Ovary (tissue), 10 donors: ENCODE data around the gene CD300C. TPM values are rescaled to one million over a fixed set of nuclear protein-coding genes. Genes with fewer than 3 reads are reported as not detected.

ENCODE experiments used
- DNase-seq, 5 donors: peaks; one replicate each; pipeline ENCODE4 v3.0.0-alpha.2; 2019 to 2020
- H3K27ac ChIP-seq, 2 donors: fragments of 200-600 bp; one replicate each; pipeline versions ENCODE4 v1.5.1 to v1.8.0; 2019 to 2022
- H3K27me3 ChIP-seq: fragments of 200-600 bp; one replicate; pipeline ENCODE4 v1.8.0; 2022
- H3K36me3 ChIP-seq: fragments of 200-600 bp; sonication (generic); one replicate; pipeline ENCODE4 v1.5.1; 2019
- H3K4me1 ChIP-seq: one replicate; pipeline ENCODE4 v1.8.1; 2013; ENCODE audit warnings: mild to moderate bottlenecking, moderate library complexity; ENCODE audit not compliant: insufficient read depth
- H3K4me3 ChIP-seq: fragments of 200-600 bp; sonication (generic); one replicate; pipeline ENCODE4 v1.5.1; 2017
- H3K9me3 ChIP-seq, 2 donors: fragments of 200-600 bp in 1 of 2; sonication (generic) in 1 of 2; one replicate each; pipeline versions ENCODE4 v1.5.1 to v1.8.1; 2013 to 2019; ENCODE audit warnings: mild to moderate bottlenecking in 1 of 2, moderate library complexity in 1 of 2
- CTCF ChIP-seq, 3 donors: fragments of 450-650 bp in 2 of 3; fragments of 200-600 bp in 1 of 3; IDR thresholded peaks; one replicate each; pipeline versions ENCODE4 v1.5.1 to v1.8.0; 2016 to 2022; ENCODE audit warnings: antibody characterized with exemption in 3 of 3, mild to moderate bottlenecking in 1 of 3
- EP300 ChIP-seq: sonication (generic); formaldehyde crosslinking; IDR thresholded peaks from one replicate; pipeline ENCODE4 v1.6.1; 2017; ENCODE audit warnings: antibody characterized with exemption
- POLR2A ChIP-seq: fragments of 450-650 bp; IDR thresholded peaks from one replicate; pipeline ENCODE4 v1.6.1; 2017; ENCODE audit warnings: antibody characterized with exemption, mild to moderate bottlenecking, moderate library complexity
- WGBS, 3 donors: extraction: QIAGEN DNeasy Blood & Tissue Kit in 1 of 3; methylation state at CpG; one replicate each; pipeline versions ENCODE4 v1.1.5 to v1.1.7; 2013 to 2017; 5-methylcytosine and 5-hydroxymethylcytosine counted together
- intact Hi-C, 4 donors: fragments of 100-400 bp; cut with DNase I; formaldehyde crosslinking; loops; one replicate each; pipeline versions ENCODE4 v1.11.0 to v1.15.1; 2022 to 2023
- long read RNA-seq, 3 donors: library from polyadenylated mRNA in 2 of 3; unstranded in 2 of 3; transcript quantifications; one replicate each; pipeline ENCODE4 v2.0.0 and lab custom pipeline, GENCODE V29; 2021 to 2026
- polyA plus RNA-seq, 2 donors: library from polyadenylated mRNA; stranded (reverse); fragments of 200-250 nt in 1 of 2; fragments of 350-450 nt in 1 of 2; fragmentation: Illumina TruSeq in 1 of 2; extraction: RNeasy Lipid Tissue Mini Kit (QIAGEN cat#74804) in 1 of 2; gene quantifications; one replicate each; pipeline ENCODE4 v1.2.3, GENCODE V29; 2013 to 2014
- total RNA-seq, 7 donors: library from RNA; depleted of rRNA in 2 of 7; stranded (reverse); fragments of >200 nt in 2 of 7; fragmentation: NEBNext Ultra II Directional in 3 of 7; extraction: Animal tissue kit (Norgen Biotek cat#: 25700) in 3 of 7; gene quantifications; one replicate each; pipeline versions ENCODE4 v1.1.0 to v1.2.4, GENCODE V29; 2016 to 2023
- donor health status: DM: no; HTN: no; CAD: no; lungs with moderate emphysema.
- donor health status: DM: no; HTN: no; CAD: no.
- donor health status: Bipolar disorder and iron deficiency.
- donor health status: DM: yes; HTN: yes; CAD: no.
- donor health status: DM: no; HTN: no; CAD: no.
- donor health status: DM: yes; HTN: yes; CAD: no.

The CD300C gene
- total RNA-seq (1 to 10 TPM in 2 of 7 donors, under 1 TPM in 4, not detected in 1; 0.18 to 1.6 (median 0.64) TPM), polyA plus RNA-seq (under 1 TPM; 0.40 to 0.52 TPM)
- long read RNA-seq, donor 1, partial matches to known transcripts: 0 of 4 reads
- long read RNA-seq, donor 1, other reads (novel, unspliced or antisense): 2 of 4 reads
- long read RNA-seq, donor 2: 0 reads
- long read RNA-seq, donor 3, partial matches to known transcripts: 0 of 2 reads
- long read RNA-seq, donor 3, other reads (novel, unspliced or antisense): 2 of 2 reads

GRCh38 chr17:74545843-74546230, at the start of gene CD300C:
Gene CD300C (minus strand): TSS chr17:74546115. CDS start chr17:74545782, 333 bp downstream.
- Histone ChIP-seq H3K4me1 (no peaks in the 10 kb centered on the region), H3K27me3 (no peaks in the 10 kb centered on the region), H3K27ac (no peak within 1 kb of the TSS), H3K9me3 (no peaks in the 10 kb centered on the region), H3K36me3 (no peaks in the 10 kb centered on the region), H3K4me3 (no peak within 1 kb of the TSS)
- 62 to 78% (median 74%) methylated on average over 5 of the region's 5 CpGs for whole genome bisulfite sequencing, 3 donors
- DNase-seq: no peak
- TF ChIP-seq CTCF (IDR thresholded peaks at IDR 0.05) (no peak), EP300 (no peak), POLR2A (no peak)
- intact Hi-C loops: no loop called here

- Histone ChIP-seq H3K27me3 (no peaks in the 10 kb centered on the region), H3K4me3 (no peak overlapping the region), H3K27ac (no peak overlapping the region), H3K36me3 (no peaks in the 10 kb centered on the region), H3K4me1 (no peaks in the 10 kb centered on the region), H3K9me3 (no peaks in the 10 kb centered on the region)
- 65 to 76% (median 69%) methylated on average over 6 of the region's 6 CpGs for WGBS, 3 donors
- DNase-seq: no peak
- intact Hi-C loops: no loop called here
- TF ChIP-seq POLR2A (no peak), CTCF (IDR thresholded peaks at IDR 0.05) (no peak), EP300 (no peak)
These were observed 49.3 kb upstream of the CD300C start for GRCh38 chr17:74595037-74595750.

GRCh38 chr17:74592087-74592990, 46.4 kb upstream of the CD300C start, which contains the start of gene CD300LD:
Gene CD300LD (minus strand): TSS chr17:74592283. CDS start chr17:74592202, 81 bp downstream.
- 66 to 75% (median 73%) methylated on average over 14 of the region's 14 CpGs for WGBS, 3 donors
- intact Hi-C loops: no loop called here
- TF ChIP-seq CTCF (IDR thresholded peaks at IDR 0.05) (no peak), POLR2A (no peak), EP300 (no peak)
- no peaks in the 10 kb centered on the region for H3K9me3 ChIP-seq
- DNase-seq: no peak
- H3K4me3 ChIP-seq: no peak within 1 kb of the TSS
- H3K4me1 ChIP-seq: no peaks in the 10 kb centered on the region
- no peaks in the 10 kb centered on the region for H3K36me3 ChIP-seq
- H3K27me3 ChIP-seq: no peaks in the 10 kb centered on the region
- no peak within 1 kb of the TSS for H3K27ac ChIP-seq

GRCh38 chr17:74591503-74591902, 45.6 kb upstream of the CD300C start:
- no peaks in the 10 kb centered on the region for H3K27me3 ChIP-seq
- no peaks in the 10 kb centered on the region for H3K36me3 ChIP-seq
- no peak overlapping the region for H3K27ac ChIP-seq
- no peak overlapping the region for H3K4me3 ChIP-seq
- H3K4me1 ChIP-seq: no peaks in the 10 kb centered on the region
- TF ChIP-seq CTCF (IDR thresholded peaks at IDR 0.05) (no peak), EP300 (no peak), POLR2A (no peak)
- intact Hi-C loops: no loop called here
- no peaks in the 10 kb centered on the region for H3K9me3 ChIP-seq
- no peak for DNase-seq
- 74 to 81% (median 74%) methylated on average over 1 of the region's 1 CpG for WGBS, 3 donors
